Upper lobe of right lung (tissue), 1 donor: Measurements from ENCODE around the gene SLC6A18. TPM values are rescaled to one million over a fixed set of nuclear protein-coding genes. Genes with fewer than 3 reads are reported as not detected.

Experiments used
- ATAC-seq: fragments of 200-7000 bp; cut with Tn5 transposase; one replicate; pipeline ENCODE4 v1.9.1; 2020; ENCODE audit warnings: mild to moderate bottlenecking, moderate library complexity
- DNase-seq: peaks from one replicate; pipeline ENCODE4 v3.0.0-alpha.2; 2020
- H3K27ac ChIP-seq: fragments of 200-600 bp; one replicate; pipeline ENCODE4 v1.8.0; 2022
- H3K27me3 ChIP-seq: fragments of 200-600 bp; one replicate; pipeline ENCODE4 v1.8.0; 2022; ENCODE audit warnings: mild to moderate bottlenecking
- H3K36me3 ChIP-seq: fragments of 200-600 bp; one replicate; pipeline ENCODE4 v1.8.0; 2022
- H3K4me1 ChIP-seq: fragments of 200-600 bp; one replicate; pipeline ENCODE4 v1.8.0; 2022
- H3K4me3 ChIP-seq: fragments of 200-600 bp; one replicate; pipeline ENCODE4 v1.8.0; 2022; ENCODE audit warnings: mild to moderate bottlenecking
- H3K9me3 ChIP-seq: fragments of 200-600 bp; one replicate; pipeline ENCODE4 v1.8.0; 2022
- CTCF ChIP-seq: fragments of 200-600 bp; IDR thresholded peaks from one replicate; pipeline ENCODE4 v1.8.0; 2022; ENCODE audit warnings: antibody characterized with exemption
- intact Hi-C: fragments of 100-400 bp; cut with DNase I; formaldehyde crosslinking; loops from one replicate; pipeline ENCODE4 v1.11.0; 2022
- total RNA-seq: library from RNA; stranded (reverse); fragmentation: NEBNext Ultra II Directional; extraction: Animal tissue kit (Norgen Biotek cat#: 25700); gene quantifications from one replicate; pipeline ENCODE4 v1.2.1, GENCODE V29; 2021
- donor health status: DM: no; HTN: yes; CAD: no; lungs with severe emphysema.

SLC6A18 gene
- total RNA-seq, 1 donor from 2014 or later = not detected

DNA sequence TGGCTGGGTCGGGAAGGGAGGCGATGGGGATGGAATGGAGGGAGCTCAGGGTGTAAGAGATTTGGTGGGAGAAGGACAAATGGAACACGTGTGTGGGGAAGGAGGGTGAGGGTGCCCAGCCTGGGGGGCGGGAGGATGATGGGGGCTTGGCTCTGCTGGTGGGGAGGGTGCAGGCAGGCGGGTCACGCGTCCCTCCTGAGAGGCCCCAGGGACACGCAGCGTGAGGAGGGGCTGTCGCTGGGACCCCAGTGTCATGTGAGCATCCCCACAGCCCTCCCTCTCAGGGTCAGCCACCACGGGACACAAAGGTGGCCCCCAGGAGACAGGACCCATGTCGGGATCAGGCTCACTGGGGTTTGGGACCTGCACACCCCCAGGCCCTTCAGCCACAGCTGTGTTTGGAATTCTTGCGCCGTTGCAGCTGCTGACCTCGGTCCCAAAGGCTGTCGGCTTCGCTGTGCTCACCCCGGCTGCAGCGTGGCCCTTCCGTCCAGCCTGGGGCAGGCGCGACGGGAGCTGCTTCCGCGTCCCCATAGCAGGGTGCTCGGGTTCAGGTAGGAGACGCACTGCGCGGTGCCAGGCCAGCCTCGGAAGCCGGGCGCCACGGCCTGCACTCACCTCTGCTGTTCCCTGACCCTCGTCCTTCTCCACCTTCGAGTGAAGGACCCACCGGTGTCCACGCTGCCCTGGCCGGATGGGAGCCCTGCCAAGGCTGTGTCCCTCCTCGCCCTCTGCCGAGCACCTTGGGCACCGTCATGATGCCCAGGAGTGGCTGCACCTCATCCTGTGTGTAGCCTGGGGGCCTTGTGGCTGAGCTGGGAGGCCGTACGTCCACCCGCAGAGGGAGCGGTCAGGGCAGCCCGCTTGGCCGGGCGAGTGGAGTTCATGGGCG lies 18.4 kb upstream of the SLC6A18 start:
- intact Hi-C loops = no loop called here
- DNase-seq (no peak), ATAC-seq (no peak)
- Histone ChIP-seq H3K4me1 (no peaks in the 10 kb centered on the region), H3K27me3 (no peaks in the 10 kb centered on the region), H3K36me3 (no peaks in the 10 kb centered on the region), H3K27ac (no peak overlapping the region), H3K9me3 (no peaks in the 10 kb centered on the region), H3K4me3 (no peak overlapping the region)
- no peak for TF ChIP-seq CTCF

DNA sequence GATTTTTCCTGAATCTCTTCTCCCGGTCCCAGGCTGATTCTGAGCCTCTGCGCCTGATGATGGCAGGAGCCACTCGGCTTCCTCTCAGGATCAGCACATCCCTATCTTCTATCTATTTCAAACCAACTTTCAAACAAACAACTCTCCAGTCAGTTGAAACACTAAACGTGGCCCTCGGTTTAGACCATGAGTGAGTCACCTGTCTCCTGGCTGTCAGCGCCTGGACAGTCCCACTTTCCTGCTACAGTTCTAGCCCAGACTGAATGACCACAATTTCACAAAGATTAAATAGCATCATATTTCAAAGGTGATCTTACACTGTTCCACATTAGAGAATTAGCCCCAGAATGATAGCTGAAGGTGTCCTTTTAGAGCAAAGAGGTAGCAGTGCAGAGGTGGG lies 17.6 kb upstream of the SLC6A18 start:
- no peak for ATAC-seq
- H3K9me3 ChIP-seq = no peaks in the 10 kb centered on the region
- intact Hi-C loops = no loop called here

DNA sequence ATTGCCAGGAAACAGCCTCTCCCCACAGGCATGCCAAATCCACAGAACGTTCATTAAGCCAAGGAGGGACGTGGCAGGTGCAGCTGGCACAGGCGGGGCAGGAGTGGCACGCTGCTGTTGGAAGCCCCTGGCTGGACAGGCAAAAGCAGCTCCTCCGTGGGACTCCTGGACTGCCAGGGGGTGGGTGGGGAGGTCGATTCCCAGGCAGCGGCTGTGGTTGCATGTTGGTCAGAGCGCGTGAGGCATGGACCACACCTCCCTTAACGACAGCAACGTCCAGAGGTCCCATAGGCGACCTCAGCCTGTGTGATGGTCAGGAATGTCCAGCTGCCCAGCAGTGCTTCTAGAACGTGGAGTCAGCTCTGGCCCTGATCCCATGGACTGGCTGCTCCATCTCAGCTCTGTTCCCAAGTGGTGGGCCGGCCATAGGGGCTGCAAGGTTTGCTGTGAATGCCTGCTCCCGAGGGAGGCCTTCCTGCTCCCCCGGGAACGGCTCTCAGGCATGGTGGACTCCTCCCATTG lies 16.9 kb upstream of the SLC6A18 start:
- H3K4me3 ChIP-seq = no peak overlapping the region
- ATAC-seq (no peak), DNase-seq (no peak)
- no peak for TF ChIP-seq CTCF
- H3K9me3 ChIP-seq = no peaks in the 10 kb centered on the region
- H3K36me3 ChIP-seq = no peaks in the 10 kb centered on the region
- H3K27ac ChIP-seq = no peak overlapping the region
- intact Hi-C loops = no loop called here
- no peaks in the 10 kb centered on the region for H3K4me1 ChIP-seq
- no peaks in the 10 kb centered on the region for H3K27me3 ChIP-seq

More for the DNA sequence above, 17.6 kb upstream of the SLC6A18 start:
- Histone ChIP-seq H3K27ac (no peak overlapping the region), H3K36me3 (no peaks in the 10 kb centered on the region), H3K27me3 (no peaks in the 10 kb centered on the region), H3K4me1 (no peaks in the 10 kb centered on the region), H3K4me3 (no peak overlapping the region)
- TF ChIP-seq CTCF = no peak
- no peak for DNase-seq

DNA sequence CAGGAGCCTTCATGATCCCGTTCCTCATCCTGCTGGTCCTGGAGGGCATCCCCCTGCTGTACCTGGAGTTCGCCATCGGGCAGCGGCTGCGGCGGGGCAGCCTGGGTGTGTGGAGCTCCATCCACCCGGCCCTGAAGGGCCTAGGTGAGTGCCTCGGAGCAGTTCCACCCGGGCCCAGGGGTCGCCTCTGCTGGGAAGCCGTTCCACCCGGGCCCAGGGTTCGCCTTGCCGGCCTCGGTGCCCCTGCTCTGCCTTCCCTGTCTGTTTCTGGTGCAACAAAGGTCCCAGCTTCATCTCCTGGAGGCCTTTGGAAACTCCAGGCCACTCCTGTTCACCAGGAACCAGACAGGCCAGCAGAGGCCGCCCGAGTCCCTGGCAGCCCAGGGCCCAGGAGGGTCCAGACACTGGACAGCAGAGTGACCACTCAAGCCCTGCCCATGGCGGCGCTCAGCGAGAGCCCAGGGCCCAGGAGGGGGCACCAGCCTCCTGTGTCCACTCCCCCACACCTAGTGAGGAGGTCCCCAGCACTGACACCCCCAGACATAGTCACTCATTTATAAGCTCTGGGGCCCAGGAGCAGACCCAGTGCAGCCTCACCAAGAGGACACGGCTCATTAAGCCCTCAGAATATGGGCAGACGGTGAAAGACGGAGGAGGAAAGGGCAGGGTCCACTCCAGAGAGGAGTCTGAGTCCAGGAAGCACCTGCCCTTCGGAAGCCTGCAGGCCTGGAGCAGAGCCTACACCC lies 16.3 kb upstream of the SLC6A18 start:
- Histone ChIP-seq H3K4me1 (no peaks in the 10 kb centered on the region), H3K27ac (no peak overlapping the region), H3K36me3 (no peaks in the 10 kb centered on the region), H3K27me3 (no peaks in the 10 kb centered on the region), H3K9me3 (no peaks in the 10 kb centered on the region), H3K4me3 (no peak overlapping the region)
- intact Hi-C loops = no loop called here
- TF ChIP-seq CTCF = peak; percentile 23
- ATAC-seq (peak; percentile 29), DNase-seq (no peak)

DNA sequence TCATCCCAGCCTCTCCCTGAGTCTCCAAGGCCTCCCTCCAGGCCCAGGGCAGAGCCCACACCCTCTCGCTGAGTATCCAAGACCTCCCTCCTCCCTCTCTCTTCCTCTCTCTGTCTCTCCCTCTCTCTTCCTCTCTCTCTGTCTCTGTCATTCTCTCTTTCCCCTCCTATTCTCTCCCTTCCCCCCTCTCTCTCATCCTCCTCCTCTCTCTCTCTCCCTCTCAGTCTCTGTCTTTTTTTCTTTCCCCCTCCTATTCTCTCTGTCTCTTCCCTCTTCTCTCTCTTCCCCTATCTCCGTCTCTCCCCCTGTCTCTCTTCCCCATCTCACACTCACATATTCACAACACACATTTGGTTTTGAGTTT lies 15.7 kb upstream of the SLC6A18 start:
- H3K27me3 ChIP-seq = no peaks in the 10 kb centered on the region

More for the DNA sequence above, 15.7 kb upstream of the SLC6A18 start:
- no peaks in the 10 kb centered on the region for H3K9me3 ChIP-seq
- H3K36me3 ChIP-seq = no peaks in the 10 kb centered on the region
- no peak for ATAC-seq
- intact Hi-C loops = no loop called here
- TF ChIP-seq CTCF = no peak
- no peaks in the 10 kb centered on the region for H3K4me1 ChIP-seq
- H3K27ac ChIP-seq = no peak overlapping the region
- no peak overlapping the region for H3K4me3 ChIP-seq
- no peak for DNase-seq
